Stimulated activated CD4-positive, alpha-beta T cell treated with anti-CD3 and anti-CD28 coated beads, Interleukin-12 subunit alpha, Interleukin-12 subunit beta, amount 100 ng/mL, for 24 hours (primary cell): ENCODE data around the gene ACP2.

ENCODE experiments used
- DNase-seq, 2 experiments: peaks; one replicate each; pipeline ENCODE4 v3.0.0-alpha.2; 2020; ENCODE audit warnings: low read depth in 2 of 2

Gene ACP2

DNA sequence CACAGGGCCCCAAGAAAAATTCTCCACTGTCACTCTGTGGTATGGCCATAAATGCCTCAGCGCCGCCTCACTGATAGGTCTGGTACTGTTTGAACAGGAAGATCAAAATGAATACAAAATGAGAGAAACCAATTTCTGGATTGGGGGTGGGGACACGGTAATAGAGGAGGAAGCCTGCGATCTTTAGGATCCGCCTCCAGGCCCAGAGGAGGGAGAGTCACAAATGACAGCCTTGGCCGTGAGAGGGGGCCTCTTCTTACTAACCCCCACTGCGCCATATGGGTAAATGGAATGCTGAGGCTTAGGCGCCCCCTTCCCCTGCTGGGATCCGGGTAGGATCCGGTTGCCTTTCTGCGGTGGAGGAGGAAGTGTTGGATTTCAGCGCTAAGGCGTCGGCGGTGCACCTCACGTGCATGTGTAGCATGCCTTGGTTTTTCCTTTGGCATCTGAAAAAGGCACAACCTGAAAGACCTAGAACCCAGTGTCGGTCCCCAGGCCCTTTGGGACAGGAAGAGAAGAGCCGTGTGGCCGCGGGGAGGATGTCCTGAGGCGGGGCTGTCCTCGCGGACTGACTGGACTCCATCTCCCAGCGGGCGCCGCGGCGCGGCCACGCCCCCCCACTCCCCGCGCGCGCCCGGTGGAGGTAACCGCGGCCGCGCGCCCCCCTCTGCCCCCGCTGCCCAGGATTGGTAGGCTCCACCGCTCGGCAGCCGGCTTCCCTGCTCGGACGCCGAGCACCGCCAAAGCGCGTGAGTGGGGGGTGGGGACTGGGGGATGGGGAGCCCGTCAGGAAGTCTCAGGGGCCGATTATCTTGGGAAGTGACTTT, 20.6 kb upstream of the ACP2 start:
- peak; percentile 73 to 76 for DNase-seq

DNA sequence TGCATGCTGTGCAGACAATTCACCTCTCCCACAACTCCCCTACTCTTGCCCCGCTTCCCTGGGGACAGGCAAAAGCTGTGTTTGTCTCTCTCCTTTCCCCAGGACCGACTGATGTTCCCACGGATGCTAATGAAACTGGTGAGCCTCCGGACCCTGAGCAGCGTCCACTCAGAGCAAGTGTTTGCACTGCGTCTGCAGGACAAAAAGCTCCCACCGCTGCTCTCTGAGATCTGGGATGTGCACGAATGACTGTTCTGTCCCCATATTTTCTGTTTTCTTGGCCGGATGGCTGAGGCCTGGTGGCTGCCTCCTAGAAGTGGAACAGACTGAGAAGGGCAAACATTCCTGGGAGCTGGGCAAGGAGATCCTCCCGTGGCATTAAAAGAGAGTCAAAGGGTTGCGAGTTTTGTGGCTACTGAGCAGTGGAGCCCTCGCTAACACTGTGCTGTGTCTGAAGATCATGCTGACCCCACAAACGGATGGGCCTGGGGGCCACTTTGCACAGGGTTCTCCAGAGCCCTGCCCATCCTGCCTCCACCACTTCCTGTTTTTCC, 19.9 kb upstream of the ACP2 start:
- no peak for DNase-seq

DNA sequence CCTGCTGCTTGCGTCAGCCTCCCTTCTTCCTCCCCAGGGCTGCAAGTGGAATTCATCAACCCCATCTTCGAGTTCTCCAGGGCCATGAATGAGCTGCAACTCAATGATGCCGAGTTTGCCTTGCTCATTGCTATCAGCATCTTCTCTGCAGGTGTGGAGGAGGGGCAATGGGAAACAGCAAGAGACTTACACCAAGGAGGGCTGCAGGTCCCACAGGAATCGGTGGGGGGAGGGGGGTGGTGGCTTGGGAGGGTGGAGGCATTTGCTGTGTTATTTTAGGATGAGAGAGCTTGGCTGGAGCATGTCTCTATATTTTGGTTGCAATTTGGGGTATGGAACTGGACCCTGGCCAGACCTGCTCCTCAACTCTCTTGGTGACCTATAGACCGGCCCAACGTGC, 19.3 kb upstream of the ACP2 start:
- no peak for DNase-seq

- no peak for DNase-seq
These were observed 15.9 kb upstream of the ACP2 start for GRCh38 chr11:47264521-47264920.

DNA sequence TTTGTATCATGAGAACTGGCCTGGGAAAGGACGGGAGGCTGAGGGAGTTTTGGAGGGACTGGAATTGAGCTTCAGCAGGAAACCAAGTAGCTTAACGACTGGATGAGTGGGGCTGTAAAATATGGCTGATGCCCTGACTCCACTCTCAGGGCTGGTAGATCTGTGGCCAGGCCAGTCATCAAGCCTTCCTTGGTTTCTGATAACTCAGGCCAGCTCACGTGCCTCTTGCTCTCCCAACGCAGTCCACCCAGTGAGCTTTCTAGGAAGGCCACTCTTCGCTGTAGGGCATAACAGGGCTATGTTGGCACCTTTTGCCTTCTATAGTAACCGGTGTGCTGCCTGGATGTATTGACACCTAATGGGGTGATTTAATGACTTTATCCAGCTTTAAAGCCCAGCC, 15.5 kb upstream of the ACP2 start:
- no peak for DNase-seq

GRCh38 chr11:47261291-47261800, 12.7 kb upstream of the ACP2 start:
- no peak for DNase-seq

DNA sequence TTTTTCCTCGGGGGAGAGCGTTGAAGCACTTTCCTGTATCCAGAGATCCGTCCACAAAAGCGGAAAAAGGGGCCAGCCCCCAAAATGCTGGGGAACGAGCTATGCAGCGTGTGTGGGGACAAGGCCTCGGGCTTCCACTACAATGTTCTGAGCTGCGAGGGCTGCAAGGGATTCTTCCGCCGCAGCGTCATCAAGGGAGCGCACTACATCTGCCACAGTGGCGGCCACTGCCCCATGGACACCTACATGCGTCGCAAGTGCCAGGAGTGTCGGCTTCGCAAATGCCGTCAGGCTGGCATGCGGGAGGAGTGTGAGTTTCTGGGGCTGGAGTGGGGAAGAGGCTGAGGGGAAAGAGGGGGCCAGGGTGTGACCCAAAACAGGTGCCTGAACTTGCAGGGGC, 11.8 kb upstream of the ACP2 start:
- no peak for DNase-seq

- peak in 1 of 2 experiments; percentile 26 for DNase-seq
These were observed 10.8 kb upstream of the ACP2 start for GRCh38 chr11:47259232-47259977.

DNA sequence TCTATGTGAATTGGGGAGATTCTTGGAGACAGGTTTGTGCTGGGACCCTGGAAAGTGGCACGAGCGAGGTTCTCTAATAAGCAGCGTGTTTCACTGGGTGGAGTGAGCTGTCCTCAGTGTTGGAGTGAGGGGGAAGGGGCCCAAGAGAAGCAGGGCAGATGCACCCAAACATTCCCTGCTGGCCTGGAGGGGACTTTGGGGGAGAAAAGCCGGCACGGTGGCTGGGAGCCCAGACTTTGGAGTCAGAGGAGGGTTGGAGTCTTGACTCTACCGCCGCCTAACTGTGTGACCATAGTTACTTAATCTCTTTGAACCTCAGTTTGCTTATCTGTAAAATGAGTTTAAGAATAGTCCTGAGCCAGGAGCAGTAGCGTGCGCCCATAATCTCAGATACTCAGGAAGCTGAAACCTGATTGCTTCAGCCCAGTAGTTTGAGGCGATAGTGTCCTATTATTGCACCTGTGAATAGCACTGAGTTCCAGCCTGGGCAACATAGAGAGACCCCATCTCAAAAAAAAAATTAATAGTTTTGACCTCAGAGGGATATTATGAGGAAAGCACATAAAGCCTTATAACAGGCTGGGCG, 9.8 kb upstream of the ACP2 start:
- no peak for DNase-seq

DNA sequence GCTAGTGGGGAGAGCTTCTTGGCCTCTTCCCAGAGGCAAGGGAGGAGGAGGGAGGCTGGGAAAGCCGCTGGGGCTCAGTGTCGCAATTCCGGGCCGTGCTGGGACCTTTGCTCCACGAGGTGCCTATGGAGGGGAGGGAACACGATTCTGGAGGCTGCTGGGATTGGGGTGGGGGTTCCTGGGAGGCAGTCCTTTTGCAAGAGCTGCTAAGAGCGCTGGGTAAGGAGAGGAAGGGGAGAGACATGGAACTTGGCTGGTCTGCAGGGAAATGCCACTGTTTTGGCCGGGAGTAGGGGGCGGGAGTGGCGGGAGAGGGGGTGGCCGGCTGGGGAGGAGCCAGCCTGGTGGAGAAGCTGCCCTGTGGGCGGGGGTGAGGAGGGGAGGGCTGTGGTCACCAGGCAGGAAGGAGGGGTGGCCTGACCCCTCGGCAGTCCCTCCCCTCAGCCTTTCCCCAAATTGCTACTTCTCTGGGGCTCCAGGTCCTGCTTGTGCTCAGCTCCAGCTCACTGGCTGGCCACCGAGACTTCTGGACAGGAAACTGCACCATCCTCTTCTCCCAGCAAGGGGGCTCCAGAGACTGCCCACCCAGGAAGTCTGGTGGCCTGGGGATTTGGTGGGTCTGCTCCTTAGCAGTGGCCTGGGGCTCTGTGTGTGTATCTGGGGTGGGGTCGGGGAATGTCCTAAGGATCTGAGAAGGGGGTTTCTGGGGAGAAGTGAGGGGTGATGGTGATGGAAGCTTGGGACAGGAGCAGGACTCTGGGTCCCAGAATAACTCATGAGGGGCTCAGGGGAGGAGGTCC, 9.1 kb upstream of the ACP2 start, which contains the start of gene NR1H3:
NR1H3 (plus strand) TSS at position 480 of the 800 bp plus-strand sequence. CDS start 1,221 bp downstream, outside the sequence.
- no peak for DNase-seq

DNA sequence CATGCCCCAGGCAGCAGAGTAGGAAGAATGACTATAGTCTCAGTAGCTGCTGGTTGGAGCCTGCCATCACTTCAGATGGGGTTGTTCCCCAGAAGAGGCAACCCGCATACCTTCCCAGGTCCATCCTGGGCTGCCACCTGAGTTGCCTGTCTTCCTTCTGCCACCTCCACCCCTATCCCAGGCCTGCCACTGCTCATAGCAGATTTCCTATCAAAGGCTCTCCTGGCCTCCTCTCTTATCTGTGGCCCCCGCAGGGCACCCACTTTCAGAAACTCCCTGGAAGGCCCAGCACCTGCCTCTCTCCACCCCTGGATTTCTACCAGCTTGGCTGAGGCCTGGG, 8.5 kb upstream of the ACP2 start:
- DNase-seq, result no peak

GRCh38 chr11:47256374-47256773, 7.8 kb upstream of the ACP2 start:
- DNase-seq, result no peak

GRCh38 chr11:47254386-47254785, 5.8 kb upstream of the ACP2 start:
- no peak for DNase-seq

GRCh38 chr11:47253660-47254059, 5.0 kb upstream of the ACP2 start:
- no peak for DNase-seq

DNA sequence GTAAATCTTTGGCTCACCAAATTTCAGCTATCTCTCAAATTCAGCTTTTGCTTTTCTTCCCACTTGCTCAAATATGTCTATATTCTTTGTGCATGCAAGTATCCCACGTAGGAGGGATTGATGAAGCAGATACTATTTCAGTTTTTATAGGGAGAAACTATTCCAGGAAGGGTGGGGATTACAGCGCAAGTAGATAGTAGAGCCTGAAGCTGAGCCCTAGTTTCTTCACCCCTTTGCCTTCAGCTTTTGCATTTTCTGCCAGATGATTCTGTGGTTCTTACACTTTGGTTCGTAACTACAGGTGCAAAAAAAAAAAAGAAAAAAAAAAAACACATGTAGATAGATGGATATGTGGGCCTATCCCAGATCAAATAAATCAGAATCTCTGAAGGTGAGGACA, 3.1 kb upstream of the ACP2 start:
- no peak for DNase-seq

DNA sequence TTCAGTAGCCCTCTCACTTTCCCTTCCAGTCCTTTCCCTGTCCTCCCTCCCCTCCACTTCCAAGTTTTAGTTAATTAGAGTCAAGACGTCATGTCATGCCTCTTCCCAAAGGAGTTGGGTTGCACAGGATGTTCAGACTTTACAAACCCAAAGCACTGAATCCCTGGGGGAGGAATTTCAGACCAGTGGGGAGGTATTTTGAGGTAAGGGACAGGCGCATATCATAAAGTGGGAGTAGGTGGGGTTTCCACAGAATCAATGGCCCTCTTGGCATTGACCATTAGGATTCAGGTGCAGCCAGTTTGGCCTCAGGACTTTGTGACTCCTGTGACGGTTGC, 733 bp upstream of the ACP2 start:
- DNase-seq, result no peak

- no peak for DNase-seq
These were observed 330 bp downstream of the ACP2 start for GRCh38 chr11:47248304-47248663.

DNA sequence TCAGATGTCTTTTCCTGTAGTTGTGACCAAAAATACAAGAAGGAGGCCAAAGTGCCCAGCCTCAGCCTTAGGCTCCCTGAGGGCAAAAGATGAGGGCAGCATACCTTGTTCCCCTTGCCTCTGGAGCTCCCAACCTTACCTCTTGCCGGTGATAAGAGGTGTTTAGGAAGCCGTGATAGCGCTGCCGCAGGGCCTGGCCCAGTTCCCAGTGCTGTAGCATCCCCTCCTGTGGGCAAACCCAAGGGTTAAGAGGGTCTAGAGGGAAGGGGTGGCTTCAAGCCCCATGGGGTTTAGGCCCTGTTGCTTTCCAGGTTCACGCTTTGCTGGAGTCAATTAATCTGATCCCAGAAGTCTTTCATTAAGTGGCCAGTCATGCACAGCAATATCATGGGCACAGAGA, 1.1 kb downstream of the ACP2 start:
- DNase-seq, result no peak

DNA sequence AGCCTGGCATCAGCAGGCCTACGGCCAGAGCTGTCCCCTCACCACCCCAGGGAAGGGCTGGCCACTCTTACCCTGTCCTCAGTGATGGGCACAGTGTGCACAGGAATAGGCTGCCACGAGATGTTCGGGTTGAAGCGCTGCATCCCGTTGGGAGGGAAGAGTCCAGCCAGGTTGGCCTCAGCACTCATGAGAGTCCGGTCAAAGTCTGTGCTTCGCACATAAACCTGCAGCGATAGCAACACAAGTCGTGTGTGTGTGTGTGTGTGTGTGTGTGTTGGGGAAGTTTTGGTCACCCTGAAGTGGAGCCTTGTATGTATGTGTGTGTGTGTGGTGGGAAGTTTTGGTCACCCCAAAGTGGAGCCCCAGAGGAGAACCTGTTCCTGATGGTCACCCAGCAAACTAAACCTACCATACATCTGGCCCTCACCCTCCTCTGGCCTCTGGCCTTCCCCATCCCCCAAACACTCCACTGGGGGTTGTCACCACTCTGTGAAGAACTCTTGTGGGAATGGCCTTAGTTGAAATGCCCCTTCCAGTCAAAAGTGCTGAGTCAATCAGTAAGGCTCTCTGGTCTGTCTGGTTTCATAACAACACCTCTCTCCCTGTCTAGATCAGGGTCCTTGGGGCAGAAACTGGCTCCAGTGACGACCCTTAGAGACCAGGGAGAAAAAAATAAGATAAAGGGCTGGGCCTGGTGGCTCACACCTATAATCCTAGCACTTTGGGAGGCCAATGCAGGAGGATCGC, 2.8 kb downstream of the ACP2 start:
- no peak for DNase-seq

- DNase-seq, result no peak
These were observed 3.9 kb downstream of the ACP2 start for GRCh38 chr11:47244448-47245350.
